Measurements from ENCODE around the gene RRAS2. TPM values are rescaled to one million over a fixed set of nuclear protein-coding genes. Genes with fewer than 3 reads are reported as not detected.
A peak's percentile ranks its signal among the peaks of the same experiment; 100 is the strongest.

Gene RRAS2
- total and polyA plus RNA-seq, 4 donors, result 21.2 to 73.5 (median 35.0) TPM

DNA sequence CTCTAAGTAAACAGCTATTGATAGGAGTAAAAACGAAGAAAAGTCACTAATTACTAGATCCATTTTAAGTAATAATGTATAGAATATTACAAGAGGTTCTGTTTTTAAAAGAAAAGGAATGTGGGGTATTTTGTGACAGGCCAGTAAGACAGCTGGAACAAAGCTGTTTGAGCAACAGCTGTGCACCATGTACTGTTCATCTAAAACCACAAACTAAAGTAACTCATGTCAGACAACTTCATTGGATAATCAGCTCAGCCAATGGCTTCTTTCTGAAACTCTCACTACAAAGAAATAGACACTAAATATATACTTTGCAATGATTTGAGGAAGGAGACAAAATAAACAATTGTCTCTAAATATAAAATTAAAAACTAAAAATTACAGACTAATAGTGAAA is 16.1 kb downstream of the RRAS2 start:
- ATAC-seq (ENCODE audit: insufficient read depth, low FRiP score), result no peak
- TF ChIP-seq, protein P1, sequence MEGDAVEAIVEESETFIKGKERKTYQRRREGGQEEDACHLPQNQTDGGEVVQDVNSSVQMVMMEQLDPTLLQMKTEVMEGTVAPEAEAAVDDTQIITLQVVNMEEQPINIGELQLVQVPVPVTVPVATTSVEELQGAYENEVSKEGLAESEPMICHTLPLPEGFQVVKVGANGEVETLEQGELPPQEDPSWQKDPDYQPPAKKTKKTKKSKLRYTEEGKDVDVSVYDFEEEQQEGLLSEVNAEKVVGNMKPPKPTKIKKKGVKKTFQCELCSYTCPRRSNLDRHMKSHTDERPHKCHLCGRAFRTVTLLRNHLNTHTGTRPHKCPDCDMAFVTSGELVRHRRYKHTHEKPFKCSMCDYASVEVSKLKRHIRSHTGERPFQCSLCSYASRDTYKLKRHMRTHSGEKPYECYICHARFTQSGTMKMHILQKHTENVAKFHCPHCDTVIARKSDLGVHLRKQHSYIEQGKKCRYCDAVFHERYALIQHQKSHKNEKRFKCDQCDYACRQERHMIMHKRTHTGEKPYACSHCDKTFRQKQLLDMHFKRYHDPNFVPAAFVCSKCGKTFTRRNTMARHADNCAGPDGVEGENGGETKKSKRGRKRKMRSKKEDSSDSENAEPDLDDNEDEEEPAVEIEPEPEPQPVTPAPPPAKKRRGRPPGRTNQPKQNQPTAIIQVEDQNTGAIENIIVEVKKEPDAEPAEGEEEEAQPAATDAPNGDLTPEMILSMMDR (IDR thresholded peaks at IDR 0.05; ENCODE audit: control extremely low read depth, extremely low read depth), result no peak
- peaks cover 0 to 4% (median 0%) of the 10 kb centered on the region in 5 donors for H3K4me1 ChIP-seq (ENCODE audit: control insufficient read depth in 5 of 5, insufficient read depth in 5 of 5, low read length in 5 of 5)
- H3K9me3 ChIP-seq (ENCODE audit: control insufficient read depth in 4 of 4, insufficient read depth in 3 of 4, low read length in 3 of 4), result no peaks in the 10 kb centered on the region
- WGBS, 2 donors, result 78 to 81% methylated on average over 1 of the region's 1 CpG
- H3K4me3 ChIP-seq, result no peak overlapping the region
- H3K36me3 ChIP-seq (ENCODE audit: control insufficient read depth in 4 of 4, insufficient read depth in 4 of 4, low read length in 4 of 4), result no peaks in the 10 kb centered on the region
- H3K27me3 ChIP-seq (ENCODE audit: control insufficient read depth in 3 of 3, insufficient read depth in 3 of 3, low read length in 2 of 3), result no peaks in the 10 kb centered on the region
- peak; percentile 20 to 68 (median 61) for DNase-seq
- no peak overlapping the region for H3K27ac ChIP-seq (ENCODE audit: low read depth in 1 of 2, low read length in 1 of 2)
- H3K9ac ChIP-seq (ENCODE audit: insufficient read depth in 1 of 2, low read length in 2 of 2), result no peak overlapping the region

DNA sequence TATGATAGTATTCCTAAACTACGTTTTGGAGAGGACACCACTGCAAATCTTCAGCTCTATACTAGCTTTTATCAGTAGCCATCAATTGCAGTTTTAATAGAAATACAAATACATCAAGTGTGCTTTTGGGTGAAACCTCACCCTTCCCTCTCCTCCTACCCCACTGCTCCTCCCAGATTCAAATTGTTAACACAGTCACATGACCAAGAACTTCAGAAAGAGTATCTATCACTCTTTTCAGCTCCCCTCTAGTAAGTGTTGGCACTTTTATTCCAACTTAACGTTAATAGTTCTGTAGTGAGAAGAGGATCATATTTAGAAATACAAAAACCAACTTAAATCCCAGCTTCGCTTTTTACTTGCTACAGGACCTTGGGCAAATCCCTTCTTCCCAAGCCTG is 17.0 kb downstream of the RRAS2 start:
- Histone ChIP-seq H3K27ac (ENCODE audit: low read depth in 1 of 2, low read length in 1 of 2) (no peak overlapping the region), H3K4me1 (ENCODE audit: control insufficient read depth in 5 of 5, insufficient read depth in 5 of 5, low read length in 5 of 5) (peaks cover 0 to 4% (median 0%) of the 10 kb centered on the region in 5 donors), H3K4me3 (no peak overlapping the region), H3K9ac (ENCODE audit: insufficient read depth in 1 of 2, low read length in 2 of 2) (no peak overlapping the region), H3K9me3 (ENCODE audit: control insufficient read depth in 4 of 4, insufficient read depth in 3 of 4, low read length in 3 of 4) (peaks cover 0 to 4% (median 0%) of the 10 kb centered on the region in 4 donors), H3K36me3 (ENCODE audit: control insufficient read depth in 4 of 4, insufficient read depth in 4 of 4, low read length in 4 of 4) (no peaks in the 10 kb centered on the region), H3K27me3 (ENCODE audit: control insufficient read depth in 3 of 3, insufficient read depth in 3 of 3, low read length in 2 of 3) (no peaks in the 10 kb centered on the region)
- ATAC-seq (ENCODE audit: insufficient read depth, low FRiP score) (no peak), DNase-seq (no peak)
- TF ChIP-seq, protein P1 (IDR thresholded peaks at IDR 0.05; ENCODE audit: control extremely low read depth, extremely low read depth), result no peak
- 73 to 82% methylated on average over 3 of the region's 3 CpGs for WGBS, 2 donors

DNA sequence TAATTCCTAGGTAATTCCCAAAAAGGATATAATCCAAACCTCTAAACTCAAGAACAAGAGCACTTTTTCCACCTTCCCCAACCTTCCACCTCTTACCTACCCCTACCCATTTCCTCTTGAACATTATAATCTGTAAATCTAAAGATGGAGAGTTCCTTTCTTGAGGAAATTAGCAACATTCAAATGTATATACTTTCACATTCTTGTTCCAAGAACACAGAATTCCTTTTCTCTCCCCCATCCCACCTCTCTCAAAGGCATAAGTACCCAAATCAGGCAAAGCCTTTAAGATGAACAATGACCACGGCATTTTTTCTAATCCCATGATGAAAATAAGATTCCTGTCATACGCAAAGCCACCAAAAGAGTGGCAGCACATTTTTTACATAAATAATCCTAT is 18.3 kb downstream of the RRAS2 start:
- Histone ChIP-seq H3K4me1 (ENCODE audit: control insufficient read depth in 5 of 5, insufficient read depth in 5 of 5, low read length in 5 of 5) (peaks cover 0 to 4% (median 0%) of the 10 kb centered on the region in 5 donors), H3K4me3 (no peak overlapping the region), H3K36me3 (ENCODE audit: control insufficient read depth in 4 of 4, insufficient read depth in 4 of 4, low read length in 4 of 4) (no peaks in the 10 kb centered on the region), H3K27ac (ENCODE audit: low read depth in 1 of 2, low read length in 1 of 2) (no peak overlapping the region), H3K27me3 (ENCODE audit: control insufficient read depth in 3 of 3, insufficient read depth in 3 of 3, low read length in 2 of 3) (no peaks in the 10 kb centered on the region), H3K9me3 (ENCODE audit: control insufficient read depth in 4 of 4, insufficient read depth in 3 of 4, low read length in 3 of 4) (peaks cover 0 to 5% (median 0%) of the 10 kb centered on the region in 4 donors), H3K9ac (ENCODE audit: insufficient read depth in 1 of 2, low read length in 2 of 2) (no peak overlapping the region)
- 84 to 89% methylated on average over 2 of the region's 2 CpGs for WGBS, 2 donors
- DNase-seq (no peak), ATAC-seq (ENCODE audit: insufficient read depth, low FRiP score) (no peak)
- TF ChIP-seq, protein P1 (IDR thresholded peaks at IDR 0.05; ENCODE audit: control extremely low read depth, extremely low read depth), result no peak

DNA sequence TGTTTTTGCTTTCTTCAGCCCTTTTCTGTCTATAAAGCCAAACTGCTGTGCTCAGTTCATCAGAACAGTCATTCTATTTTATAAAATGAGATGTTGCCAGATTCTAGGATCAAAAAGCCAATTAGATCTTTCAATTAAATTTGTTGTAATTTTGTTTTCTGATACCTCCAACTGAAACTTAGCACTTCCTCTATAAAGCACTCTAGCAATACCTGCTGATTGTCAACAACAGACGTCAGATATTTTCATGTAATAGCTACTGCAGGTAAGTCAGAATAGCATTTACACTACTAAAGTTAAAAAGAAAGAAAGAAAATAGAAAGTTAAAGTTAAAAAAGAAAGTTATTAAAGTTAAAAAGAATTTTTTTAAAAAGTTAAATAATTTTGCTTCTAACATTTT is 19.6 kb downstream of the RRAS2 start:
- no peak overlapping the region for H3K27ac ChIP-seq (ENCODE audit: low read depth in 1 of 2, low read length in 1 of 2)
- ATAC-seq (ENCODE audit: insufficient read depth, low FRiP score) (no peak), DNase-seq (no peak)
- H3K9me3 ChIP-seq (ENCODE audit: control insufficient read depth in 4 of 4, insufficient read depth in 3 of 4, low read length in 3 of 4), result peaks cover 0 to 5% (median 0%) of the 10 kb centered on the region in 4 donors
- peaks cover 0 to 8% (median 0%) of the 10 kb centered on the region in 5 donors for H3K4me1 ChIP-seq (ENCODE audit: control insufficient read depth in 5 of 5, insufficient read depth in 5 of 5, low read length in 5 of 5)
- WGBS, 2 donors, result 64 to 80% methylated on average over 1 of the region's 1 CpG
- H3K4me3 ChIP-seq, result no peak overlapping the region
- H3K27me3 ChIP-seq (ENCODE audit: control insufficient read depth in 3 of 3, insufficient read depth in 3 of 3, low read length in 2 of 3), result no peaks in the 10 kb centered on the region
- no peaks in the 10 kb centered on the region for H3K36me3 ChIP-seq (ENCODE audit: control insufficient read depth in 4 of 4, insufficient read depth in 4 of 4, low read length in 4 of 4)
- no peak overlapping the region for H3K9ac ChIP-seq (ENCODE audit: insufficient read depth in 1 of 2, low read length in 2 of 2)
- TF ChIP-seq, protein P1 (IDR thresholded peaks at IDR 0.05; ENCODE audit: control extremely low read depth, extremely low read depth), result no peak
